Endothelial cell of umbilical vein (primary cell): Measurements from ENCODE around the gene GRIK1. TPM values are rescaled to one million over a fixed set of nuclear protein-coding genes. Genes with fewer than 3 reads are reported as not detected.
A peak's percentile ranks its signal among the peaks of the same experiment; 100 is the strongest.

Source experiments
- BruUV-seq: library from RNA; stranded (reverse); fragments of 400-500 nt; replicated peaks from 2 replicates; lab custom pipeline; 2021; lab: Mats Ljungman, UMichigan
- CTCF ChIA-PET: fragments of 300-600, 350-600 bp; sonication (Branson Sonifier 250); formaldehyde crosslinking; loops from one replicate; lab custom pipeline; 2021; ENCODE audit warnings: antibody characterized with exemption, inconsistent platforms; lab: Charles Lee
- POLR2A ChIA-PET: fragments of 300-600, 350-600 bp; sonication (Branson Sonifier 250); formaldehyde crosslinking; loops from one replicate; lab custom pipeline; 2021; ENCODE audit warnings: antibody characterized with exemption, inconsistent platforms; lab: Charles Lee
- DNase-seq: peaks from one replicate; pipeline ENCODE4 v3.0.0-alpha.2; 2011; ENCODE audit warnings: low read depth, low spot score
- FAIRE-seq: peaks from 2 replicates; lab custom pipeline; 2011; peaks lifted over from hg19 to GRCh38; lab: Jason Lieb, UNC
- H2AFZ ChIP-seq: 2 replicates; pipeline ENCODE4 v1.6.0; 2012; ENCODE audit warnings: low read depth, low read length, control low read depth, inconsistent platforms
- H3K27ac ChIP-seq: 2 replicates; pipeline ENCODE4 v1.5.1; 2011; ENCODE audit warnings: low read depth, mild to moderate bottlenecking, control low read depth, low read length, moderate library complexity; ENCODE audit not compliant: insufficient read depth
- H3K27me3 ChIP-seq, 2 experiments: 2 replicates each; pipeline versions ENCODE4 v1.6.0 to v1.6.1; 2011; ENCODE audit warnings: low read length in 2 of 2, mixed read lengths in 1 of 2; ENCODE audit not compliant: control insufficient read depth in 2 of 2, insufficient read depth in 2 of 2
- H3K36me3 ChIP-seq, 2 experiments: 2 replicates in 1 of 2; 3 replicates in 1 of 2; pipeline ENCODE4 v1.5.1; 2011; ENCODE audit warnings: low read length in 2 of 2, mild to moderate bottlenecking in 1 of 2, moderate library complexity in 1 of 2; ENCODE audit not compliant: control insufficient read depth in 2 of 2, insufficient read depth in 2 of 2; ENCODE audit errors: extremely low read depth in 1 of 2
- H3K4me1 ChIP-seq: 3 replicates; pipeline ENCODE4 v1.5.1; 2011; ENCODE audit warnings: mild to moderate bottlenecking, low read length; ENCODE audit not compliant: control insufficient read depth, insufficient read depth; ENCODE audit errors: extremely low read depth
- H3K4me2 ChIP-seq: 2 replicates; pipeline ENCODE4 v1.6.1; 2011; ENCODE audit warnings: low read length, control low read depth, mixed read lengths; ENCODE audit not compliant: insufficient read depth
- H3K4me3 ChIP-seq, 3 experiments: fragments of 200-600 bp in 1 of 3; sonication (generic), shearing (Covaris generic) in 1 of 3; replicated peaks in 1 of 3; 2 replicates each; pipeline ENCODE4 v1.5.1; 2011 to 2016; ENCODE audit warnings: control low read depth in 3 of 3, low read length in 3 of 3, mild to moderate bottlenecking in 2 of 3, inconsistent platforms in 1 of 3, low read depth in 1 of 3, moderate library complexity in 1 of 3; ENCODE audit not compliant: insufficient read depth in 1 of 3
- H3K79me2 ChIP-seq: 2 replicates; pipeline ENCODE4 v1.6.0; 2012; ENCODE audit warnings: low read length, inconsistent platforms; ENCODE audit not compliant: control insufficient read depth, insufficient read depth
- H3K9ac ChIP-seq: replicated peaks from 2 replicates; pipeline ENCODE3; 2011; ENCODE audit warnings: low read length, control low read depth; ENCODE audit not compliant: insufficient read depth; ENCODE audit errors: extremely low read depth
- H3K9me1 ChIP-seq: replicated peaks from 3 replicates; pipeline ENCODE4 v1.6.0; 2011; ENCODE audit warnings: mild to moderate bottlenecking, low read length; ENCODE audit not compliant: control insufficient read depth, insufficient read depth; ENCODE audit errors: extremely low read depth
- H3K9me3 ChIP-seq: replicated peaks from 2 replicates; pipeline ENCODE4 v1.5.1; 2012; ENCODE audit warnings: low read length, inconsistent platforms; ENCODE audit not compliant: control insufficient read depth, insufficient read depth
- H4K20me1 ChIP-seq: replicated peaks from 2 replicates; pipeline ENCODE3; 2011; ENCODE audit warnings: mild to moderate bottlenecking, low read length; ENCODE audit not compliant: control insufficient read depth, insufficient read depth; ENCODE audit errors: extremely low read depth
- CTCF ChIP-seq, 2 donors: IDR thresholded peaks; 1 replicate in 1 of 2; 2 replicates in 1 of 2; pipeline ENCODE4 v1.5.1; 2011; ENCODE audit warnings: low read length in 2 of 2, mild to moderate bottlenecking in 2 of 2, moderate library complexity in 2 of 2, control low read depth in 1 of 2, inconsistent platforms in 1 of 2, low read depth in 1 of 2; ENCODE audit not compliant: insufficient read depth in 1 of 2; ENCODE audit errors: extremely low read depth in 1 of 2
- FOS ChIP-seq: IDR thresholded peaks from 2 replicates; pipeline ENCODE4 v1.6.1; 2011; ENCODE audit warnings: mild to moderate bottlenecking, low read length, moderate library complexity, borderline replicate concordance; ENCODE audit not compliant: insufficient read depth
- GATA2 ChIP-seq: IDR thresholded peaks from 2 replicates; pipeline ENCODE4 v1.7.0; 2011; ENCODE audit warnings: low read depth, mild to moderate bottlenecking, moderate library complexity, mixed read lengths, low read length; ENCODE audit not compliant: insufficient read length, insufficient read depth
- JUN ChIP-seq: IDR thresholded peaks from 2 replicates; pipeline ENCODE4 v1.6.1; 2011; ENCODE audit warnings: borderline replicate concordance, low read depth; ENCODE audit not compliant: insufficient read length, insufficient read depth
- MYC ChIP-seq: IDR thresholded peaks from one replicate; pipeline ENCODE4 v1.6.1; 2011; ENCODE audit warnings: mild to moderate bottlenecking, low read depth, low read length
- POLR2A ChIP-seq: IDR thresholded peaks from 2 replicates; pipeline ENCODE4 v1.6.1; 2012; ENCODE audit warnings: low read depth, mild to moderate bottlenecking, control low read depth, low read length
- POLR2AphosphoS5 ChIP-seq: IDR thresholded peaks from 2 replicates; pipeline ENCODE4 v1.6.1; 2012; ENCODE audit warnings: low read depth, mild to moderate bottlenecking, control low read depth, low read length, moderate library complexity; ENCODE audit not compliant: insufficient read depth
- dilution Hi-C: fragments of 300-500 bp; cut with MboI; formaldehyde crosslinking; loops from one replicate; pipeline ENCODE4 v1.15.0; 2019; ENCODE audit warnings: low sequenced_read_pairs; ENCODE audit not compliant: extremely low pct_ligation_motif_present
- intact Hi-C: fragments of 100-400 bp; cut with micrococcal nuclease; formaldehyde crosslinking; loops from one replicate; pipeline ENCODE4 v1.10.0; 2022
- polyA plus RNA-seq, 4 experiments: library from polyadenylated mRNA; depleted of rRNA in 3 of 4; stranded (reverse) in 3 of 4; unstranded in 1 of 4; fragments of >200 nt; gene quantifications; 2 replicates each; pipeline versions ENCODE4 v1.2.1 to v1.2.3, GENCODE V29; 2011 to 2012; ENCODE audit warnings: missing spikeins in 1 of 4
- total RNA-seq: library from RNA; stranded (reverse); gene quantifications from 2 replicates; pipeline ENCODE4 v1.2.3, GENCODE V29; 2021

The GRIK1 gene
- total and polyA plus RNA-seq, 2 donors (not counting 3 experiments of a cell fraction or from before 2014, with no cell fraction given): not detected

DNA sequence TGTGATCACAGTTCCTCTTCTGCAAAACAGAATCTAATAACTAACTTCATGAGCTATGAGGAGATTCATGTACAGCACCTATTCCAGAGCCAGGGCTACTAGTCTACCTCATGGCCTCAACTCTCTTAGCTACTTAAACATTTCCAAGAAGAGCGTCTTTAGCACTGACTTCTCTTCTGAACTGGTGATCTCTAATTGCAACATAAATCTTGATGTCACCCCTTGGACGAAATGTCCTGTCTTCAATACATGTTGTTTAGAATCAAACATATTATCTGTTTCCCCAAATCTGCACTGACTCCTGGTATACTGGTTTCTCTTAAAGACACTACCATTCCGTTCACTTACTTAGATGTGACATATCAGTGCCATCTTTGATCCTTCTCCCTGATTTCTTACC, 88.2 kb downstream of the GRIK1 start:
- dilution Hi-C loops (no loop called here), intact Hi-C loops (no loop called here)
- Histone ChIP-seq H3K4me2 (no peak overlapping the region), H3K36me3 (no peaks in the 10 kb centered on the region), H3K27me3 (no peaks in the 10 kb centered on the region), H3K79me2 (no peaks in the 10 kb centered on the region), H3K27ac (no peak overlapping the region), H4K20me1 (no peaks in the 10 kb centered on the region), H2AFZ (no peak overlapping the region), H3K9ac (no peak overlapping the region), H3K4me3 (no peak overlapping the region), H3K9me3 (no peaks in the 10 kb centered on the region), H3K4me1 (no peaks in the 10 kb centered on the region), H3K9me1 (no peaks in the 10 kb centered on the region)
- DNase-seq (no peak), FAIRE-seq (no peak)
- TF ChIP-seq FOS (no peak), POLR2AphosphoS5 (no peak), JUN (no peak), POLR2A (no peak), GATA2 (no peak), MYC (no peak)
- BruUV-seq: no TSS peak
- ChIA-PET CTCF (interaction anchor here (1.6 to 3.3 kb wide), 2 partner anchors 376 to 761 kb away, joined by 4 to 15 read pairs; no protein-coding TSS in a partner anchor), POLR2A (no interaction called here)

DNA sequence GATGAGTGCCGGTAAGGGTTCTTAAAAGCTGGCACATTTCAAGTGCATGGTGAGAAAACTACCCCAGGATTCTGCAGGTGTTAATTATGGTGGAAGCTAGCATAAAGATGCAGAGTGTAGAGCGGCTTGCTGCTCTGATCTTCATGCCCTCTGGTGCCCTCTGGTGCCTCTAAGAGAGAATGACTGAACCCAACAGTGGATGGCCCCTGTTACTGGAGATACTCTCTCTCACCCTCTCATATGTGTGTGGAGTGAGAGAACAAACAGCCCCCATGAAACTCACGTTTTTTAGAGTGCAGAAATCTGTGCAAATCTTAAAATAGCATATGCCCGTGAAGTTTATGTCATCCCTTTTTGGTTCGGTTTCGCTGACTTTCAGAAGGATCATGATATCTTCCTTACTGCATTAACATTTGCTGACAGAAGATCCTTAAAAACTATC, 90.0 kb downstream of the GRIK1 start:
- intact Hi-C loops (loop anchor here (1.0 to 10.0 kb wide), 4 partner anchors 350 to 687 kb away; no protein-coding TSS in a partner anchor), dilution Hi-C loops (no loop called here)
- Histone ChIP-seq H2AFZ (no peak overlapping the region), H3K9me1 (no peaks in the 10 kb centered on the region), H3K9me3 (no peaks in the 10 kb centered on the region), H3K27ac (no peak overlapping the region), H3K4me1 (no peaks in the 10 kb centered on the region), H4K20me1 (no peaks in the 10 kb centered on the region), H3K4me3 (no peak overlapping the region), H3K79me2 (no peaks in the 10 kb centered on the region), H3K36me3 (no peaks in the 10 kb centered on the region), H3K27me3 (no peaks in the 10 kb centered on the region), H3K4me2 (no peak overlapping the region), H3K9ac (no peak overlapping the region)
- BruUV-seq: no TSS peak
- FAIRE-seq (peak; percentile 78), DNase-seq (peak; percentile 60)
- POLR2A ChIA-PET: no interaction called here
- CTCF ChIA-PET: interaction anchor here (0.5 to 3.3 kb wide), 13 partner anchors 8 to 1236 kb away, joined by 3 to 33 read pairs (median 5); no protein-coding TSS in a partner anchor
- TF ChIP-seq CTCF (IDR thresholded peaks at IDR 0.05; ENCODE audit: extremely low read depth in 1 of 2, insufficient read depth in 1 of 2, low read depth in 1 of 2, low read length in 2 of 2) (peak; percentile 69 to 74), GATA2 (no peak)
